IPS-11a (cell line): Measurements from ENCODE around the gene OR51M1.
"Not testable (repeated sequence)": the region's sequence is repeated elsewhere in the genome, so short reads cannot be mapped to it uniquely, and the experiment has no call there.

Source experiments
- H3K4me3 ChIP-seq: one replicate; pipeline ENCODE4 v1.5.1; 2013; ENCODE audit warnings: low read depth, low read length, control low read depth

The OR51M1 gene, protein sequence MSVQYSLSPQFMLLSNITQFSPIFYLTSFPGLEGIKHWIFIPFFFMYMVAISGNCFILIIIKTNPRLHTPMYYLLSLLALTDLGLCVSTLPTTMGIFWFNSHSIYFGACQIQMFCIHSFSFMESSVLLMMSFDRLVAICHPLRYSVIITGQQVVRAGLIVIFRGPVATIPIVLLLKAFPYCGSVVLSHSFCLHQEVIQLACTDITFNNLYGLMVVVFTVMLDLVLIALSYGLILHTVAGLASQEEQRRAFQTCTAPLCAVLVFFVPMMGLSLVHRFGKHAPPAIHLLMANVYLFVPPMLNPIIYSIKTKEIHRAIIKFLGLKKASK

DNA sequence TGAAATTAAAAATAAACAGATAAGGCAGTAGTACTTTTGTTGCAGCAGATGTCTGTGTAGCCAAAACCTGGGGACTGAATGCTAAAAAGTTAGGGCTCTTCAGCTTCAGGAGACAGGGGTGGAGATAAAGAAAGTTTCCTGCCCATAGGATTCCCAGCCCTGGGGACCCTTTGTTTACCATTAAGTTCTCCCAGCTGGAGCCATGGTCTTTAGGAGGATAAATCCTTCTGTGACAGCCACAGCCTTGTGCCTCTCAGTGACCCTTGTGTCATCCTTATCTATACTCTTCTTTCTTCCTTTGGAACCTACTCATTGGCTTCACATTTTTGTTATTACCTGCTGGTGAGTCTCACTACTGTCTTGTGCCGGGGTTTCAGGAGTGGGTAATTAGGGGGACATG is at the start of gene OR51M1:
Gene OR51M1 (plus strand): TSS at position 237 of the 400 bp plus-strand sequence. CDS start 5,587 bp downstream, outside the sequence.
- H3K4me3 ChIP-seq = no peak within 1 kb of the TSS

DNA sequence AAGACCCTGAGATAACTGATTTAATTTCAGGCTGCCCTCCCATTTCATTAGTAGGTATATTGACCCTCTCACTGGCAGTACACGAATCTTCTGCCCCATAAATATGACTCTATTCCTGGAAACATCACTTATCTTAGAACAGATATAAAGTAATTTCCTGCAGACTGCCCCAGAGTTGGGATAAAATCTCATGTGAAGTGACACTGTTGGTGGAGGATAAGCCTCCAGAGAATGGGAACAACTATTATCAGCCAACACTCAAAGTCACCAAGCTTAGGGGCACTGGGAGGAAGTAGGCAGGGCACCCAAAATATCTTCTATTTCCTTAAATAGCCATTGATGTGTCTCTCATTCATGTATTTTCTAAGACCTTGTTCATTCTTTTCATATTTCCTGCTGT is 48.4 kb upstream of the OR51M1 start:
- H3K4me3 ChIP-seq = no peak overlapping the region

DNA sequence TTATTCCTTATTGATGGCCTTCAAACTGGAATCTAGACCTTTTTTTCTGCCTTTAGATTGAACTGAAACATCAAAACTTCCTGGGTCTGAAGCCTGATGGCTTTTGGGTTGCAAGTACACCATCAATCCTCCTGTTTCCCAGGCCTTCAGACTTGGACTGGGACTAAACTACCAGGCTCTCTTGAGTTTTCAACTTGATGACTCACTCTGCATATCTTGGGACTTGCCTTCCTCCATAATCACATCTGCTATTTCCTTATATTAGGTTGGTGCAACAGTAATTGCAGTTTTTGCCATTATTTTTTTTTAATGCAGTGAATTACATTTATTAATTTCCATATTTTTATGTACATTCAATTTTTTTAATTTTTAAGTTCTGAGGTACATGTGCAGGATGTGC is 47.3 kb upstream of the OR51M1 start:
- no peak overlapping the region for H3K4me3 ChIP-seq

DNA sequence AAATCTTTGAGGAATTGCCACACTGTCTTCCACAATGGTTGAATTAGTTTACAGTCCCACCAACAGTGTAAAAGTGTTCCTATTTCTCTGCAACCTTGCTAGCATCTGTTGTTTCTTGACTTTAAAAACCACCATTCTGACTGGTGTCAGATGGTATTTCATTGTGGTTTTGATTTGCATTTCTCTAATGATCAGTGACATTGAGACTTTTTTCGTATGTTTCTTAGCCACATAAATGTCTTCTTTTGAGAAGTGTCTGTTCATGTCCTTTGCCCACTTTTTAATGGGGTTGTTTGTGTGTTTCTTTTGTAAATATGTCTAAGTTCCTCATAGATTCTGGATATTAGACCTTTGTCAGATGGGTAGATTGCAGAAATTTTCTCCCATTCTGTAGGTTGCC is 46.4 kb upstream of the OR51M1 start:
- H3K4me3 ChIP-seq = not testable (repeated sequence)

DNA sequence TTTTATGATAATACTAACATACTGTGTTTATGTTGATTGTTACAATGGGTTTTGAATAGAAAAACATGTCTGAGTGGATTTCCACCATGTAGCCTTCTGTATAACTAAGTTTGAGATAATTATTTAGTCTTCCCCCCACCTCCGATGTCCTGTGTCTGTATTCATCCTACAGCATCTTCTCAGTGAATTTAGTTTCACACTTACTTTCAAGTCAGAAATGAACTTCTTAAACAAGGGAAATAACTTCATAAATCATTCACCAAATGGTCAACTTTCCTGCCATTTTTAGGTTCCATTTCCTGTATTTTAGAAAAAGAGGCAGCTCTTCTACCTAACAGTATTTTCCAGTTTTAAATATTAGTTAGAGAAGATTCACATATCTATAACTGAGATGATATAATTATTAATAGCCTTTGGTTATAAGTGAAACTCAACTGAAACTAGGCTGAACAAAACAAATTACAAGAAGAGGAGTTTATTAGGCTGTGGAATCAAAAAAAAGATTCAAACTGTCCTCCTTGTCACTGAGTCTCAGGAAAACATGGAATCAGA is 43.8 kb upstream of the OR51M1 start:
- no peak overlapping the region for H3K4me3 ChIP-seq

DNA sequence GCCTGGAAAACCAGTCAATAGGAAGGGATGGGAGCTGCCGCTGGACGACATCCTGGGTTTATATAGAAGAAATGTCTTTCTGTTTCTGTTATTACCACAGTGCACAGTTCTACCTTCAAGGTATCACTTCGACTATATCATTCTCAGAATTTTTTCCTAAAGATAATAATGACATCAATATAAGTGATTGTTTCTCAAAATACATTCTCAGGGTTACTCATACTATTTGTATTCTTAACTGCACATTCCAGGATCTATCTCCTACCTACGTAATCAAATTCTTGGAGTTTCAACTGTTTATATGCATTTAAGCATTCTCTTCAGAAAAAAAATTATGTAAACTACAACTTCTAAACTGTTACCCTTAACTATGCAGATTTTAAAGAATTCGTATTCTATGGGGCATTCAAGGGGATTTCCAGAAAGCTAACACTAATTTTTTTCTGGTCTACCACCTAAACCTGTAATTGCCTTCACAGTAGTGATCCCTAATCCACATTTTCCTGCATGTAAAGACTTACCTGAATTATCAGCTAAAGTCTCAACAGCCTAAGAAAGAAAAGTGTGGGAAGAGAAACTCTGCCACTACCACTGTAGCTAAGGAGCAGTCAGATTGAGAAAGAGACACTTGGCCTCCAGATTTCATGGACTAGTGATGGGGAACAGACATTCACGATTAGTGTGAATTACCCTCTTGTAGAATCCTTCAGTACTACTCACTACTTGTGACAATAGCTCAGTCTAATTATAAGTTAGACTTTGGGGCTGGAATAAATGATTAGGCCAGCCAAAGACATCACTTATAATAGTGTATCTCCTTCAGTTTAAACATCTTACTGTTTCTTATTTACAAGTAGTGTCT is 39.9 kb upstream of the OR51M1 start, which contains the start of gene OR51B5:
Gene OR51B5 (minus strand): TSS at position 51 of the 862 bp plus-strand sequence. CDS start 0 bp downstream, at position 51.
- H3K4me3 ChIP-seq = no peak within 1 kb of the TSS

DNA sequence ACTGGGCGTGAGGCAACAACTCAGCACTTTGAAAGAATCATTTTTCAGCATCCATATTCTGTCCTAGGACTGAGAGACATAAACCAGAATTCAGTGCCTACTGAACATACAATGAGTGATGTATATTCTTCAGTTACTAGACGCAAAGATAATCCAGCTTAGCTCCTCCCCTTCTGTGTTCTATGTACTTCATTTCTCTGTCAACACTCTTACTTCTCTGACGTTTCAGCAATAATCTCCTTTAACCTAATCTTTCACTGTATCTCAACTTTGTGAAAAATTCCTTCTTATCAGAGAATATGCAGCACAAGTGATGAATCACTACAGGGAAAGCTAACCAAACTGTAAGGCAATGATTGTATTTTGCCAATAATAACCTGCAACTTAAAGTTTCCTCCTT is 37.8 kb upstream of the OR51M1 start:
- no peak overlapping the region for H3K4me3 ChIP-seq

DNA sequence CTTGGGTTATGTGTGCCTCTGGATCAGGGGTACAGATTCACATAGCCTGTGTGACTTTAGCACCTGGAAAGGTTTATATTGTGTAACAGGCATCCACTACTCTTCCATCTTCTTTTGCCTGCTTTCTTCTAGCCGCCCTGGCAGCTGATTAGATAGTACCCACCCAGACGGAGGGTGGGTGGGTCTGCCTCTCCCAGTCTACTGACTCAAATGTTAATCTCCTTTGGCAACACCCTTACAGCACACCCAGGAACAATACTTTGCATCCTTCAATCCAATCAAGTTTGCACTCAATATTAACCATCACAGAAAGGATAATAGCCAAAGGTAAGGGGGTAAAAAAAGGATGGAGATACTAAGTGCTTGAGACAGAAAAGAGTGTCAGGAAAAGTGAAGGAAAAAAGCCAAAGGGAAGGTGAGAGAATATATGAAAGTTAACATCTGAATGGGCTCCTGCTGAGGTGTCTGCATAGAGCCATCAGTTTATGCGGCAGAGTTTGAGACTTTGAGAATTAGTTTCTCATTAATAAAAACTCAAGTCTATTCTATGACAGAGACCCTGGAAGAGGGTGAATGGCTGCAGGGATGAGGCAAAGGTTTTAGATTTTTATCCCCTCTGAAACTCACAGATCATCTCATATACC is 34.9 kb upstream of the OR51M1 start:
- no peak overlapping the region for H3K4me3 ChIP-seq

DNA sequence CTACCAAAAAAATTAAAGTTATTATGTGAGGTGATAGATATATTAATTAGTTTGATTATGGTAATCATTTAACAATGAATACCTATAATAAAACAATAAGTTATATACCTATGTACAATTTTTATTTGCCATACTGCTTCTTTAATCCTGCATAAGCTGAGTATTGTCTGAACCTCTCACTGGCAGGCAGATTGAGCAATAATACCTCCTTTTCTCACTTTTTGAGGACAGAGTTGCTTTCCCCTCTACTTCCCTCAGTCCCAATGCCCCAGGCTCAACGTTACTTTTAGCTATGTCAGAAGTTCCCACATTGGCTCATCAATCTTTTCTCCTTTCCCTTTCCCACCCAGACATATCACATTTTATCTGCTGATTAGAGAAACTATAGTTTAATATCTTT is 34.1 kb upstream of the OR51M1 start:
- no peak overlapping the region for H3K4me3 ChIP-seq

DNA sequence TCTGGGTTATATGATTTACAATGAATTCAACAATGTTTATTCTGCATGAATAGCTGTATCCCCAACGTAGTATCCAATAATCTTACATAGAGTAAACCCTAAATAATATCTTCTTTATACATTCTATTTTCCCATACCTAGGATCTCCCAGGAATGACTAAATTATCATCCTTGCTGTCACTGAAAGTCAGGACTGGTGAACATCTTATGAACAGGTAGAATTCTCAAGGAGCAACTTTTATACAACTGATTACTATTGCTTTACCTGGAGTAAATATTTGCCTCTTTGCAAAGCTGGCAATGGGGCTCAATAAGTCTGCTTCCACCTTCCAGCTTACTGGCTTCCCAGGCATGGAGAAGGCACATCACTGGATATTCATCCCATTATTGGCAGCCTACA is 32.4 kb upstream of the OR51M1 start, which contains the start of gene OR51B6:
Gene OR51B6 (plus strand): TSS at position 301 of the 400 bp plus-strand sequence. CDS start 0 bp downstream, at position 301.
- no peak within 1 kb of the TSS for H3K4me3 ChIP-seq

DNA sequence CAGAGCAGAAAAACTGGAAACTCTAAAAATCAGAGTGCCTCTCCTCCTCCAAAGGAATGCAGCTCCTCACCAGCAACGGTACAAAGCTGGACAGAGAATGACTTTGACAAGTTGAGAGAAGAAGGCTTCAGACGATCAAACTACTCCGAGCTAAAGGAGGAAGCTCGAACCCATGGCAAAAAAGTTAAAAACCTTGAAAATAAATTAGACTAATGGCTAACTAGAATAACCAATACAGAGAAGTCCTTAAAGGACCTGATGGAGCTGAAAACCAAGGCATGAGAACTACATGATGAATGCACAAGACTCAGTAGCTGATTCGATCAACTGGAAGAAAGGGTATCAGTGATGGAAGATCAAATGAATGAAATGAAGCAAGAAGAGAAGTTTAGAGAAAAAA is 27.6 kb upstream of the OR51M1 start:
- H3K4me3 ChIP-seq = not testable (repeated sequence)

DNA sequence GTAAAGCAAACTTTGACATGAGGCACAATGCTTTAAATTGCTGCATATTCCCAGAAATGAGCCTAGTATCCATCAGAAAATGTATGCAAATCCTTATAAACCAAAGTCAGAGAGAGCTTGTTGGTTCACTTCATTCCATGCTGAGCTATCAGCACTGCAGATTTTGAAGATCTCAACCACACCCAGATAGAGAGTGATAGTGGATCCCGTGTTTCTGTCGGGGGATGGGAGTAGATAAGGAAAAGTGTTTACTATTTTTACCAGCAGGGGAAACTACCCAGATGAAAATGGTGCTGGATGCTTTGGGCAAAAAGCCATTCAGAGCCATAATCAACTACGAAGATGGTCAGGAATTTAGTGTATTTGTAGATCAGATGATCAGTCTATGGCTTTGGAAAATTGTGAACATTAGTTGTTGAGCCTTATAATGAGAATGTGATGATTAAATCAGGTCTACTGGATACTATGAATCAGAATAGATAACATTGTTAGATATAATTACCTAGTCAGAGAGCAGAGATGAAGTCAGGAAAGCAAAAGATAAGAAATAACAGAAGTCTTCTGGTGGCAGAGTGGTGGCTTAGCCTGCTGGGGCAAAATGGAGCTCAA is 21.5 kb upstream of the OR51M1 start:
- H3K4me3 ChIP-seq = no peak overlapping the region

DNA sequence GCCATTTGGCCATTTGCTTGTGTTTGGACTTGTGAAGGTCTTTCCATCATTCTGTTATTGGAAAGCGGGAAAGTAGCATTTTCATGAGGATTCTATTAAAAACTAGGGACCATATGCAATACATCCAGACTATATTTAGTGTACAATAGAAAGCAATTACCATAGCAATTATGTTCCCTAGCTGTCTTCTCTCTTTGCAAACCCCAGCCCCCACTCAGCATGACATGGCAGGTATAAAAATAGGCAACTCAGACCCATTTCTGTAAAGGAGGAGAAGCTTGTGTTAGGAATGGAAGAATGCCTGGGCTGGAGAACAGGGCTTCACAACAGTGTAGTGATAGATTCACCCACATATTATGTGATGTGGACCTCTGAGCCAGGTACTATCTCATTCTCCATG is 19.9 kb upstream of the OR51M1 start:
- no peak overlapping the region for H3K4me3 ChIP-seq

DNA sequence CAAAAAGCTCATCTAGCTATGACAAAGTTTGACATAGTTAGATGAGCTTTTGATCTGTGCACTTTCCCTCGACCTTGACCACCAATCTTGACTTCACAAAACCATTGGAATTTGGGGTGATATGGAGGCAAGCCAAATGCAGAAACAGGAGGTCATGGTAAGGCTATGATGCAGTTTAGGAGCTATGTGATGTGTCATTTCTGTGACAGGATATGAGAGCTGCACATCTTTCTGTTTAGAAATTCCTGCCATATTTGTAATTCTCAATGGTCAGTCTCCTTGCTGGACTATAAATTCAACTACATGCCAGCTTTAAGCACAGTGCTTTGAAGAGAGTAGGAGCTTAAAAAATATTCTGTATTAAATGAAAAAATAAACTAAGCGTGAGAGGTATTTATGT is 19.4 kb upstream of the OR51M1 start:
- H3K4me3 ChIP-seq = no peak overlapping the region

DNA sequence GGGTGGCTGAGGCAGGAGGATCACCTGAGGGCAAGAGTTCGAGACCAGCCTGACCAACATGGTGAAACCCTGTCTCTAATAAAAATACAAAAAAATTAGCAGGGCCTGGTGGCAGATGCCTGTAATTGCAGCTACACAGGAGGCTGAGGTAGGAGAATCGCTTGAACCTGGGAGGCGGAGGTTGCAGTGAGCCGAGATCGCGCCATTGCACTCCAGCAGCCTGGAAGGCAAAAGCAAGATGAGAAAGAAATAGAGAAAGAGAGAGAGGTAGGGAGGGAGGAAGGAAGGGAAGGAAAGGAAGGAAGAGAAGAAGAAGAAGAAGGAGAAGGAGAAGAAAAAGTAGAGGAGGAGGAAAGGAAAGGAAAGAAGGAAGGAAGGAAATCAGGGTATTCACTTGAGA is 17.2 kb upstream of the OR51M1 start:
- not testable (repeated sequence) for H3K4me3 ChIP-seq

DNA sequence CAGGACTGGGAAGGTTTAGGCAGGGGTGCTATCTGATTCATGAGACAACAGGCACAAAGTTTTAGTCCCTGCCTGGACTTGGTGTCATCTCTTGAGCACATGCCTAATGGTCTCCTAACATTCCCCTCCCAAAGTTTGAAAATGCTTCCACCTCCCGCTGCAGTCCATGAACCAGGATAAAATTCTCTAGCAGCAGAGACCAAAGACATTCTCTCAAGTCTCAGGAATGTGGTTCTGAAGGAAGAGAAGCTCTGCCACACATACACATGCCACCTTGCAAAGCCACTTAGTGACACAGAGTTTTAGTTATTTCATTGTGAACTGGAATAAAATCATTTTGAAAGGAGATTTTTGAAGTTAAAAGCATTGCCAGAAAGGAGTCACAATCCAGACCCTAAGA is 16.8 kb upstream of the OR51M1 start:
- no peak overlapping the region for H3K4me3 ChIP-seq

DNA sequence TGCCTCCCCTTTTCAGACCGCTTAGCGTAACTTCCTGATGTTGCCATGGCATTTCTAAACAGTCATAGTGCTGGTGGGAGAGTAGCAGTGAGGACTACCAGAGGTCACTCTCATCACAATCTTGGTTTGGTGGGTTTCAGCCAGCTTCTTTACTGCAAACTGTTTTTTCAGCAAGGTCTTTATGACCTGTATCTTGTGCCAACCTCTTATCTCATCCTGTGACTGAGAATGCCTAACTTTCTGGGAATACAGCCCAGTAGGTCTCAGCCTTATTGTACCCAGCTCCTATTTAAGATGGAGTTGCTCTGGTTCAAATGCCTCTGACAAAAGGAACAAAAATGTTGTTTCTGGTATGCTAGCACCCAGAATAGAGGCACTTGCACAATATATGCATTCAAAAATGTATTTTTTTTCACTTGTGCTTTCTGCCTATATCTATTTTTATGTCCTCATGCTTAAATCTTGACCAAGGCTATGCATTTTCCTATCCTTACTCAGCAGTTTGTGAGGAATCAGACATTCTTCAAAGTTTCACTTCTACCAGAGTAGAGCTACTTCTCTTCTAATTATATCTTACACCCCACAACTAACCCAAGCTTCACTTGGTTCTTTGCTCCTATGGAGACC is 16.1 kb upstream of the OR51M1 start:
- no peak overlapping the region for H3K4me3 ChIP-seq

DNA sequence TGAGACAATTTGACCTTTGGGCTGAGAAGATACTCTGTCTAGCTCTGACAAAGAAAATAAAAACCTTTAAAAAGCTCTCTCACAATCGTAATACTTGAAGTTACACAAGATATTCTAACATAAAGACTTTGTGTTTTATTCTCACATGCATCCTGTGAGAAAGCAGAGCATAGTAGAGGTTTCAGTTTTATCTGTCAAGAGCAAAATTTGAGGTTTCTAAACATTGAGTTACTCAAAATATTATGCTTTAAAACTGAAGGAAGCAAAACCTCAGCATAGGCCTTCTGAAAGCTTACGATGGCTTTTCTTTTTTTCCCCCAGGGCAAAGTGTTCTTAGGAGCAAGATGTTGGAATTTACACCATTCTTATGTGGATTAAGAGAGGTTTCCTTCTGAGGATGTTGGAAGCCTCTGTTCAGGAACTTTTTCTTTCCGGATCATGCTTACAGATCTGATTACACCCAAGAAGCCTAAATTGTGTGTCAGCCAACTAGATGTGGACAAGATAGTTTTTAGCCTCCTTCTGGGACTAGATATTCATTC is 15.0 kb upstream of the OR51M1 start:
- no peak overlapping the region for H3K4me3 ChIP-seq

DNA sequence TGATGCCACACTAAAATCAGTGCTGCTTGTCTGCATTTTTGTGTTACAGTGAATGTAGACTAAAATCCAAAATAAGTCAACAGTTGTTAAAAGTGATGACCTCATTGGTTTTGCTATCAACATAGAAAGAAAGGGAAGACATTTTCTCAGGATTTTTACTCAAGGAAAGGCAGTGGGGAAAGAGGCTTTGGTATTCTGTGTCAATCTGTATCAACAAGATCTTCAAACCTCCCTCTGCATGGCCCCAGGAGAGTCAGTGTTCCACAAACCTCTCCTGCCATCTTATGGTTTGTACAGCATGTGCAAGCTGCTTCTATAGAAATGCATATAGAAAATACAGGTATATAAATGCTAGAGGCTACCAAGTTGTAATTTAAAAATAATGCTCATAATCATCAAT is 13.8 kb upstream of the OR51M1 start:
- no peak overlapping the region for H3K4me3 ChIP-seq

DNA sequence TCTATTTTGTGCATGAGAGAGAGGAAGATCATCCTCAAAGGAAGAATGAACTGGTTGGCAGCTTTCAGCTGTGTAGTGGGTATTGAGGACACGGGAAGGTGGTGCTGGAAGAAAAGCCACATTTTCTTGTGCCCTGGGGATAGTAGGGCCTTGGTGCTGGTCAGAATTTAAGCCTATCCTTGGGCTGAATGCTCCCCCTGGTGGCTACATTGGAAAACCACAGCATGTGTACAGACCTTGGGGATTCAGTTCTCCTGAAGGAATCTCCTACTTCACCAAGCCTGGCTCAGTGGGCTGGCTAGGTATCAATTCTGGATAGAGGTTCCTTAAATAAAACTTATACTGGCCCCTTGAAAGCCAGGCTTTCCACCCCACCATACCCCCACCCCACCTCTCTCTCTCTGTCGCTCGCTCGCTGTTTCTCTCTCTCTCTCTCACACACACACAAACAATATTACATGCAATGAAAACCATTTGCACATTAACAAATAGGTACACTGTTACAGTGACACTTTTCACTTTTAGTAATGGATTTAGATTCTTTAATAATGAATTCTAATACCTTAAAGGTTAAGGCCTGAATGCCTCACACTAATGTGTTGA is 2.8 kb upstream of the OR51M1 start:
- no peak overlapping the region for H3K4me3 ChIP-seq
